Stimulated activated CD8-positive, alpha-beta memory T cell treated with anti-CD3 and anti-CD28 coated beads, Interleukin-4, amount 100 ng/mL, for 24 hours (primary cell): ENCODE measurements around the gene TACR1.
"Not testable (repeated sequence)": the region's sequence is repeated elsewhere in the genome, so short reads cannot be mapped to it uniquely, and the experiment has no call there.

Source experiments
- DNase-seq: peaks from one replicate; pipeline ENCODE4 v3.0.0-alpha.2; 2020; ENCODE audit warnings: low read depth

The TACR1 gene

DNA sequence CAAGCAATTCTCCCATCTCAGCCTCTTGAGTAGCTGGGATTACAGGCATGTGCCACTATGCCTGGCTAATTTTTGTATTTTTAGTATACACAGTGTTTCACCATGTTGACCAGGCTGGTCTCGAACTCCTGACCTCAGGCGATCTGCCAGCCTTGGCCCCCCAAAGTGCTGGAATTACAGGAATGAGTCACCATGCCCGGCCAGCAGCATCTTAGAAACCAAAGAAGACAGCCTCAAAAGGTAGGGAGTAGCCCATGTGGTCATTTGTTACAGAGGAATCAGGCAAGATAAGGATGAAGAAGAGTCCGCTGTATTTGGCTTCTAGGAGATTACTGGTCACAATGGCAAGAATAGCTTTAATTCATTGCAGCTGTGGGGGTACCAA, 53.1 kb downstream of the TACR1 start:
- not testable (repeated sequence) for DNase-seq

DNA sequence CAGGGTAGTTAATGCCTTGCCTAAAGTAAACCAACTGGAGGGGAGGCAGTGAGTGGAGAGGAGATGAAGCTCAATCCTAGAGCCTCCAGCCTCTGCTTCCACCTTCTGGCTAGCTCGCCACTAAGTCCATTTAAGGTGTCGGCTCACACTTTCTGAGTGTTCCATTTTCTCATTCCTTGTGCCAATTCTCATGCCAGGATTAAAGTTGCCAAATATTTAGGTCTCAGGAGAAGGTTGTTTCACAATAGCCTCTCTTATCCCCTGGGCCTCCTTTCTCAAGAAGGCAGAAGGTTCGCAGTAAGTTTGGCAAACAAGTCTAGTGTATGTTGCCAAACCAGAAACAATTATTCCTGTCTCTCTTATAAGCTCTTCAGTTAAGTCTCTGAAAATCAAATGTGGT, 57.2 kb downstream of the TACR1 start:
- no peak for DNase-seq

DNA sequence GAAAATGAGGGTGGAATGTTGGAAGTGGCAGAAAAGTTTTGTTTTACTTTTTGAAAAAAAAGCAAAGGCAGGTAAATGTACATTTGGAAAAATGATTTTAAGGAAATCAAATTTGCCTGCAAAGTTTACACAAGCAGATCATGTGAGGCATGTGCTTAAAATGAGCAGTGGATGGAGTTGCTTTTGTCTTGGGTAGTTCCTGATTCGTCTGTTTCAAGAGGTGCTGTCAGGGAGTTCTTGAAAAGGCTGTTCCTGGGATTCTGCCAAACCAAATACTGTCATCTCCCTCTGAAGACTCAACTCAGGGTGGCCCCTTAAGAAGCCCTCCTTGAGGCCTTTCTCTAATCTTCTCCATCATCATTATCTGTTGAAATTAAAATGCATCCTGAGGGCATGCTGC, 59.0 kb downstream of the TACR1 start:
- no peak for DNase-seq

DNA sequence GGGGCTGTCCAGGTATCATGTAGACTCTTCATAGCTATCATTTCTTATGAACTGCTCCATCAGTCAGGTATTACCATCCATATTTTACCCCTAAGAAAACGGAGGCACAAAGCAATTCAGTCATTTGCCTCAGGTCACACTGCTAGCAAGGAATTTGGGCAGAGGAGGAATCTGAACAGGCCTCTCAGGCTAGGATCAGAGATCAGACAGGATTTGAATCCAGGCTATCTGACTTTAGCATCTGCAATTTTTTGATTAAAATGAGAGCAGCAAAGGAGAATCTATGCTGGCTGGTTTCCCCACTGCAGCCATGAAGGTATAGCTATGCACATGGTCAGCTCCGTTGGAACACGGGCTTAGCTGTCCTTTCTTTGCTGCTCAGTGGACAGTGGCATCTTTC, 60.1 kb downstream of the TACR1 start:
- no peak for DNase-seq

DNA sequence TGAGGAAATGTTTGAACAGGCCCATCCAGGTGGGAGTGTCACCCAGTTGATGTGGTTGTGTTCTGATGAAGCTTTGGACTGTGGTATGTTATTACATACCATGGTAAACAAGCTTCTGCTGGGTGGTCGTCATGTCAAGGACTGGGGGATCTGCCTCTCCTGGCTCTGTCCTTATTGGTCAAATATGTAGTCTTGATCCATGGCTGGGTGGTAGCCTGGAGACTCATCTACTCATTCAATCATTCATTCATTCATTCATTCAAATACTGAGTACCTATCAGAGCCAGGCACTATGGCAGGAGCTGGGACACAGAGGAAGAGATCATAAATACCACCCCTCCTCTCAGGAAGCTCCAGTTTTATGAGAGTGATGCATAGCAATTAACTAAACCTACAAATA, 60.8 kb downstream of the TACR1 start:
- DNase-seq = no peak

DNA sequence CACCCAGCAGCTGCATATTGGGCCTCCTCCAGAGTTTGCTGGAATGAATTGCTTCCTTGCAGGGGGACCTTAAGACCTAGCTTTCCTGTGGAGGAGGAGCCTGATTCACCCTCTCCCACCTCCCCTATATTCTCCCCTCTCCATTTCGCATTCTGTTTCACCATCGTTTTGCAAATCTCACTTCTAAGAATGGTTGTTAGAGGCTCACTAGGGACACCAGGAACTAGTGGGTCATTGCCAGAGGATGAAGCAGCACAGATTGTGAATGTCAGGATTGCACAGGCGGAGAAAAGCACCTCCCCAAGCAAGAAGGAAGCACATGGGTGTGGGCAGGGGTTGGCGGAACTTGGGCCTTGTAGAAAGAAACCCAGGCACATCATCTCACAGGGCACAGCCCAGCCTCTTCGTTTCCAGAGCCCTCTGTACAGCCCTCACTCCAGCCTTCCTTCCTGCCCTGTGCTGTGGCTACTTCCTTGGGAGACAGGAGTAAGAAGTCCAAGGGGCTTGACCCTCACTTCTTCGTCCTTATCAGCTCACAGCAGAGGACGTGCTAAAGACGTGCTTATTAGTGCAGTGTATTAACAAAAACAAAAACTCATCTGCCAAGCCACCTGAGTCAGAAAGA, 63.4 kb downstream of the TACR1 start:
- DNase-seq = no peak

DNA sequence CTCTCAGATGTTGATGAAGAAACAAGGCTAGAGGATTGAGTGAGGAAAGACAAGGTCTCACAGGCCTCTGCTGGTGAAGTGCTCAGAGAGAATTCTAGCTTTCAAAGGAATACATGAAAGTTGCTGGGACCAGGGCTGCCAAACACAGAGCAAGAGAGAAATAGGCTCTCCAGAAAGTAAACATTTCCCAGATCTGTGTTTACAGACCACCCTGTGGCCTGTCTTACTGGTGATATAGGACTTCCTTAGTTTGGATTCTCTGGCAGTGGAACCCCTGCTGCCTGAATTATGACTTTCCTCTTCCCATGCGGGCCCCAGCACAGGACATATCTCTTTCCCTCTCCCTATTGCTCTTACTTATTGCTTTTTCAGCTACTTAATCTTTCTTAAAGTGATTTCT, 64.5 kb downstream of the TACR1 start:
- DNase-seq = no peak

DNA sequence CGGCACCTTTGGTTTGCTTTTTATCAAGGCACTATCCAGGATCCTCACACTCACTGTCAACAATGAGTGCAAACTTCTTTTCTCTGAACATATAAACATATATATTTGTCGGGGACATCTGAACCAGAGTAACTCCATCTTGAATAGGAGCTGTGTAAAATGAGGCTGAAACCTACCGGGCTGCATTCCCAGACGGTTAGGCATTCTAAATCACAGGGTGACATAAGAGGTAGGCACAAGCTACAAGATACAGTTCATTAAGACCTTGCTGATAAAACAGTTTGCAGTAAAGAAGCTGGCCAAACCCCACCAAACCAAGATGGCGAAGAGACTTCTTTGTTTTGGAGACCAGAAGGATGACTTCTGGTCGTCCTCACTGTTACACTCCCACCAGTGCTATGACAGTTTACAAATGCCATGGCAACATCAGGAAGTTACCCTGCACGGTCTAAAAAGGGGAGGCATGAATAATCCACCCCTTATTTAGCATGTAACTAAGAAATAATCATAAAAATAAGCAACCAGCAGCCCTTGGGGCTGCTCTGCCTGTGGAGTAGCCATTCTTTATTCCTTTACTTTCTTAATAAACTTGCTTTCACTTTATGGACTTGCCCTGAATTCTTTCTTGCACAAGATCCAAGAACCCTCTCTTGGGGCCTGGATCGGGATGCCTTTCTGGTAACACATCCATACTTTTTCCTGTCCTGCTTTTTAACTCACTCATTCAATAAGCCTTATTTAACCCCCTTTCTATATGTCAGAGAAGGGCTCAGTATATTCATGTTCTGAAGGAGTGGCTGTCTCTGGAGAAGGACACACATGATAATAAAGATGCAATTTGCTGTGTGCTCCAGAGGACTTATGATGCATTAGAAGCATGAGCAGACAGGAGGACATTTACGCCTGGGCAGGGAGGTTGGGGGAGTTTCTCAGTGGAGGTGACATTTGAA, 65.4 kb downstream of the TACR1 start:
- DNase-seq = no peak

DNA sequence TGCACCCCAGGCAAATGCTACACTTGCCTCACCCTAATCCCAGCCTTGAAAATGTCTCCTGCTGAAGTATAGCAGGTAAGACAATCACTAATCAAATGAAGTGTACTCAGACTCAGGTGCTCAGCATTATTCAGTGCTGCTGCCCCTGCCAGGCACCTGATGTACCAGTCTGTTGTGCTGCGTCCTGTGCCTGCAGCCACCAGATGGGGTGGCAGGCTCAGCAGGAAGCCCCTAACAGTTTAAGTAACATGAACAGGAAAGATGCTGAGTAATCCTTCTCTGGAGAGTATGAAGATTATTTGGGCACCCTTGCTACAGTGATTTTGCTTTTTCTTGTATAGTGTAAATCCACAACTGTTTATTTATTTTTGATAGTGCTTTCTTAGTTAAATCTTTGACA, 69.1 kb downstream of the TACR1 start:
- DNase-seq = no peak

DNA sequence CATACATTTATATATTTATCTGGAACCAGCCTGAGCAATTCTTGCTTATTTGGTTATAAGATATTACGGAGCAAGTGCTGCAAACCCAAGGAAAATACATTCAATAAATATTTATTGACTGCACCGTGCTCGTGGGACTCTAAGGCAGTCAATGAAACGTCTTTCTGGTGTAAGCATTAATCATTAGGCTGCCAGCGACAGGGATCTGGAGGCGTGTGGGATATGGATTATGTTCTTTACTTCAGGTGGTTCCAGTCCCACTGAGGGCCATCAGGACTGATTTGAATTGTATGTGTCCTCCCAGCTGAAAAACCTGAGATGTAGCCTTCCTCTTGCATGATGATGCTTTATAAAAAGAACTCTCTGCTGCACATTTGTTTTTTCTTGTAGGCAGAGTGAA, 75.4 kb downstream of the TACR1 start:
- DNase-seq = no peak

DNA sequence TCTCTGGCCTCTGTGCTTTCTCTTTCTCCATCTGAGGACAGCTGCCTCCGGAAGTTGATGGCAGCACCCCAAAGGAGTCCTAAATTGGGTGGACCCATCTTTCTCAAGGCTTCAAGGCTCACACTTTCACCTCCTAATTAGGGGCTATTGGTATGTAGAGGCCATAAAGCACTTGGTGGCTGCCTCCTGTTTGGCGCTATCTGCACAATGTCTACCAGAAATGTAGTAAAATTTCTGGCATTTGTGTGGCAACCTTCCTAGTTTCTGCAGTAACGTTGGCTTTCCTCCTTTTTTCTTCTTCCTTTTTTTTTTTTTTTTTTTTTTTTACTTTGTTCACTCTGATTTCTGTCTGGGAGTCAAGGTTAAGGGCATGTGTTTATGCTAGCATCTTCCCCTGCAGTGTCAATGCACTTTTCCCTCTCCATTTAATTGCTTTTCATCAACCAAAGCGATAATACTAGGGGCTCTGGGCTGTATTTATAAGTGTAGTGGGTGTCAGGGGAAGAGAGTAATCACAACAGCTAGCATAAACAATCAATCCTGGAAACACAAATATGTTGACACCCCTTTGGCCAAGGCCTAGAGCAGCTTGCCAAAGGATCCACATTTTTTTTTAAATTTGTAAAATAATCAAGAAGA, 86.0 kb downstream of the TACR1 start:
- DNase-seq = no peak

DNA sequence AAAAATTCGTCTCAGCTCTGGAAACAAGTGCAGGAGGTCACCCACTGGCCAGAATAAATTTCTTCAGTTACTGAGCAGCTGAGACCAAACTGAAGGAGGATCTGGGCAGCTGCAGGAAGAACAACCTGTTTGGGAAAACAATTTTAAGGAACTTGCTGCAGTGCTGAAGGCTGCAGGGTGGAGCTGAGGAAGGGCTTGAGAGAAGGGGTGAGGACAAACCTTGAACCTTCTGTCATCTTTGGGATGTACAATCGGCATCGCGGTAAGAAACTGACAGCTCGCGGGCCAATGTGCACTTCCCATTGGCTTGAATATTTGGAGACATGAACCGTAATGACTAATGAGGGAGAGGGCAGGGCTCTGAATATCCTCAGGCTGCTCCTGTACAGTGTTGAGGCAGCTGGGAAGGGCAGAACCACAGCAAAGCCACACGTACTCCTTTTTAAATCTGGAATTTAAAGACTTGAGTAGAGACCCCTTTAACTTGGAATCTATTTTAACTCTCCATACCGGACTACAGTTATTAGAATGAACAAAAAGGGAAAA, 90.3 kb downstream of the TACR1 start:
- DNase-seq = no peak

DNA sequence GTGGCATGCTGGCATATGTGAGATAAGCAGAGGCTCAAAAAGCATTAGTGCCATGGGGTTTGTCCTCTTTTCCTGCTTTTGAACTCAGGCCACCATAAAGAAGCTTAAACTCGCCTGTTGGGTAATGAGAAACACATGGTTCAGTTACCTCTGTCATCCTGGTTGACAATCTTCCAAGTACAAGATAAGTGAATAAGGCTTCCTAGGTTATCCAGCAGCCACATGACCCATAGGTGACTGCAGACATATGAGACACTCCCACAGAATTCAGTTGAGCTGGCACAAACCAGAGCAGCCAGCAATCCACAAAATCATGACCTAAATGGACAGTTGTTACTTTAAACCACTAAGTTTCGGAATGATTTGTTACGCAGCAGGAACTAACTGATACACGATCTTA, 97.3 kb downstream of the TACR1 start:
- no peak for DNase-seq

DNA sequence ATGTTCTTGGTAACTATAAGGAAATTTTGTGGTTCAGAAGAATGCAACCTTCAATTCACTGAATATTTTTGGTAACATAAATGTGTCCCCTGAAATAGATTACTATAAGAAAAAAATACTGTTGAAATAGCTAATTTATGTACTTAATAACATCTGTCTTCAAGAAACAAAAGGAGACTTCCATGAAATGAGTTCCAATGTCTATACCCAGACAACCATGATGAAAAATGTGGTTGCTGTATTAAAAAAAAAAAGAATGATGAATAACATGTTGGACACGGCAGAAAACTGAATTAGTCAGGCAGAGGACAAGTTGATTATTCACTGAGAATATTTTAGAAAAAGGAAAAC, 98.5 kb downstream of the TACR1 start:
- no peak for DNase-seq

DNA sequence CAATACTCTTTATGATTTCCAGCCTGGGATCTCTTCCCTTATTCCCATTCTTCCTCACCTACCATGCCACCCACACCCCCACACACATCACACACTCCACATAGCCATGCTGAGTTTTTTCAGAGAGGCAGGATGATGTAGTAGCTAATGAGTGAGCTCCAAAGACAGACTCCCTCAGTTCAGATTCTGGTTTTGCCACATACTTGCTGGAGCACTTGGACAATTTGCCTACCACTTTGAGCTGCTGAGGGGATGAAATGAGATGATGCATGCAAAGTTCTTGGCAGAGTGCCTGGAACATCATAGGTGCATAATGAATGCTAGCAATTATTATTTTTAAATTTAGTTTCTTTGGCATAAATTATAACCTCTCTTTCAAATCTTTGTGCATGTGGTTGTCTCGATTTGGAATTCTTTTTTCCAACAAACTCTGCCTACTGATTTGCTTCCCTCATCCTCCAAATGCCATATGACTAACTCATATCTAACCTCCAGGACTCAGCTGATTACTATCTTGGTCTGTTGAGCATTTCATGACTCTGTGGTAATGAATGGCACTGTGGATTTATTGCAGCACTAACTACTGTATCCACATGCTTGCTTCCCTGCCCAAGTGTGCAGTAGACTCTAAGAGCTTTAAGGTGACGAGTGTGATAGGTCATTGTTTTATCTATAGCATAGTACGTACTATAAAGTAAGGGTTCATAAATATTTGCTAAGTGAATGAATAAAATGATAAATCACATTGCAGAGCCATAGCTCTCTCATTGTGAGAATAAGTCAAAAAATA, 99.1 kb downstream of the TACR1 start:
- DNase-seq = no peak

DNA sequence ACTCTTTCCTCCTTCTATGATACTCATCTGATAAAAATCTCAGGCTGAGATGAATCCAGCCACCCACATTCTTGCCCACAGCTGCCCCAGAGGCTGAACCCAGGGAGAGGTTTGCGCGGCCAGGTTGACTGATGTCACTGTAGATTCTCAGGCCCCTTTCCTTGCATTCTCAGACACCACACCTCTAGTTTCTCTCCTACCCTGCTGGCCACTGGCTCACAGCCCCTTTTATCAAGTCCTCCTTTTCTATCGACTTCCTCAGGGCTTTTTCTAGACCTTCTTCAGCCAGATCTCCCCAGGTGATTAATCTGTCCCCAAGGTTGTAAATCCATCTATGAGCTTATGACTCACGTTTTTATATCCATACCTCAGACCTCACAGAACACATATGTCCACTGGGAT, 99.8 kb downstream of the TACR1 start:
- DNase-seq = no peak

DNA sequence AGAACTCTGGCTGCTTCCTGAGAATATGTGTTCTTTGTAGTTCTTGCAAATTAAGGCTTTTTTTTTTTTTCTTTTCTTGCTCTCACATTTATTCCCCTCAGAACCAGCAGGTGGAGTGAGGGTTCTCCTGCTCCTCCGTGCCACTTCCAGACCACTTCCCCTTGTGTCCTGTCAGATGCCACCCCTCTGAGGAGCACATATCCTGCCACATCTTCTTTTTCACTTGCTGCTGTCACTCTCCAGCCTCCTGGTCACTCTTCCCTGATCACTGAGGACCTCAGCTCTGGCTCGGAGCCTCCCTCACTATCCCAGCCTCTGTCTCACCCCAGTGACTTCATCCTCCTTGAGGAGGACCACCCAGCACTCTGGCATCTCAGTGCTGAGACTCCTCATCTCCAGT, 100.5 kb downstream of the TACR1 start:
- DNase-seq = no peak

DNA sequence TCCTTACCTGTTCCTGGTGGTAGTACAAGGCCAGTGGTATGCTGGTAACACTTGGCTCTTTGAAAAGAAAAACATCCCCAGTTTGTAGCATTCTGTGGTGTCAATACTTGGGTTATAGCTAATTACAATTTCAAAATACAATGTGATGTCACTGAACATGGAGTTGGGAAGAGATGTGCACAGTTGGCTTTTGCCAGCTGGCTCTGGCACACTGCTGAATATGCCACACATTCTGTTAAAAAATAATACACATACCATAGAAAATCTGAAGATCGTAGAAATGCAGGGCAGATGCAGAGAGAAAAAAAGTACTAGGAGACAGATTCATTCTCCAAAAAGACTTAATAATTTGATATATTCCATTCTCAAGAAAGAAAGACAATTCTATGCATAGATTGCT, 101.5 kb downstream of the TACR1 start:
- no peak for DNase-seq

DNA sequence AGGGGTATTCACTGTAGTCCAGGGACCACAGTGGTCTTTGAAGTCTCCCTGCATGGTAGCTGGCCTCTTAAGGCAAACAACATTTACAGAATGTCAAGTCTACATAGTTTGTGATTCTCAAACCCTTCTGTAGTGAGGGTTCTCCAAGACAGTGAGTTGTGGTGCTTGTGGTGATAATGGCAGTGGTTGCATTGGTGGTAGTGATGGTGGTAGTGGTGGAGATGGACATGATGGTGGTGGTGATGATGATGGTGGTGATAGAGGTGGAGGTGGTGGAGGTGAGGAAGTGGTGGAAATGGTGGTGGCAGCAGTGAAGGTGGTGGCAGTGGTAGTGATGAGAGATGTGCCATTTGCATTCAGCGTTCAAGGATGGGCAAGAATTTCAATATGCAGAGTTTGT, 104.9 kb downstream of the TACR1 start:
- DNase-seq = no peak

DNA sequence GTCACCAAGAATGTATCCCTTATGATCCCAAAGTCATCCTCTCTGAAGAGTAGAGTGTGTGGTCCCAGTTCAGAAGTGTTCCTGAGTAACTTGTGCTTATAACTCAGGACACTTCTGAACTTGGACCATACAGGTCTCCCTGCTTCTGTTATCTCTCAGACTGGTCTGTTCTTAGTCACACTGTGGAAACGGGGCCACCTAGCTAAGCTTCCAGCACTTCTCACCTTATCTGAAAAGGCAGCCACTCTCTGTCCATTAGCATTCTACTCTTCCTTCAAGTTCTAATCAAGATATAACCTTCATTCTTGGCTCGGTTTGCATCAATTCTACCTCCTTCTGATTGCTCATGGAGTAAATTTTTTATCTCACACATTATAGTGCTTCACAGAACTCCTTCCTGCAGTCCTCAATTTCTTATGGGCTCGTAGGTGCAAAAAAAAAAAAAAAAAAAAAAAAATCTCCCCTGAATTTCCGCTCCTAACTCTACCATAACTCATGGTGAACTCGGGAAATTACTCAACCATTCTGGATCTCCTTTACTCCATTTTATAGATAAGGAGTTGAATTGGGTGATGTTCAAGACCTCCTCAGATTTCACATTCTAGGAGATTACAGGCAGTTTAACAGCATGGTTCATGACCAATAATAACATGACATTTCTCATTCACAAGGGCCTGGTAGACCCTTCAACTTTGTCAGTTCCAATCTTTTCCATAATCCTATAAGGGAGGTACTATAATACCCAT, 108.4 kb downstream of the TACR1 start:
- DNase-seq = no peak

DNA sequence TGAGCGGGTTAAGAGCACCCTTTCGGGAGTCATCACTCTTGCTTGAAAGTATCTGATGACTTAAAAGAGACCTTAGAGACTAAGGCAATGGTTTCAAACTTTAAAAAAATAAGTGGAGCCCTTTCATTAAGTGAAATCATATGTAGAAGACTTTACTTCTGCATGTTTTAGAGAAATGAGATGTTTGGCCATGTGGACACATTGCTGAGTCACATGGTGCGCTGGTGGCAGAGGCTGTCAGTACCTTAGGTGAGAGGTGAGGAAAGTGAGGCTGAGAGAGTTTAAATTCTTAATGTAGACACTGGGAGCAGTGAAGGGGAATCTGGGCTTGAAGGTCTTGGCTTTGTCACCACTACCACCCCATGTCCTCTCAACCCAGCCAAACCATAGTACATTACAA, 109.8 kb downstream of the TACR1 start:
- no peak for DNase-seq

DNA sequence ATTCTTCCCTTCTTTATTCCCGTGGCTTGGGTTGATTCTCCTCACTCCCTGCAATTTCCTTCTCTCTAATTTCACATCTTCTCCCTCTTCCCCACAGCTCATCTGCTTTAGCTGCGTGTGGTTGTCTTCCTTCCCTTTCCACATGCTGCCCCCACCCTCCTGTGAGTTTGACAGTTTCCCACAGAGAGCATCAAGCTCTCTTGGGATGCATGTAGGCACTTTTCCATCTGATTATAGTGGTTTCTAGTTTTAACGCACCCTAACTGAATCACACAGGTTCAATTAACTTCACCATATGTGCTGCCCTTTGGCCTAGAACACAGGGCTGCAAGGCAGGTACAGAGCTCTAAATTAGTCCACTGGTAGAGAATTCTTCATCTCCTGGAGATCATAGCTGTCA, 110.5 kb downstream of the TACR1 start:
- DNase-seq = no peak
